HepG2 (cell line): ENCODE results near the gene FAR1. TPM values are rescaled to one million over a fixed set of nuclear protein-coding genes. Genes with fewer than 3 reads are reported as not detected.

Source experiments
- ATAC-seq: fragments of 200-7000 bp; cut with Tn5 transposase; 3 replicates; pipeline ENCODE4 v1.9.1; 2020; ENCODE audit warnings: mild to moderate bottlenecking, moderate library complexity
- BruUV-seq: library from RNA; stranded (reverse); fragments of 400-500 nt; replicated peaks from 2 replicates; lab custom pipeline; 2021; lab: Mats Ljungman, UMichigan
- CTCF ChIA-PET: fragments of 300-600 bp; formaldehyde crosslinking; extraction: SDS; loops from one replicate; lab custom pipeline; 2021; ENCODE audit warnings: low total read pairs, inconsistent platforms, low intra/inter-chr PET ratio; lab: Yijun Ruan, JAX
- POLR2A ChIA-PET: fragments of 350-600 bp; sonication (Branson Sonifier 250); formaldehyde crosslinking; loops from one replicate; lab custom pipeline; 2020; ENCODE audit warnings: antibody characterized with exemption, inconsistent platforms; lab: Yijun Ruan, JAX
- DNase-seq: peaks from one replicate; pipeline ENCODE4 v3.0.0-alpha.2; 2015; ENCODE audit warnings: low spot score
- FAIRE-seq: peaks from 3 replicates; lab custom pipeline; 2011; peaks lifted over from hg19 to GRCh38; lab: Jason Lieb, UNC
- H2AFZ ChIP-seq: one replicate; pipeline ENCODE4 v1.6.1; 2011; ENCODE audit warnings: low read length, inconsistent platforms
- H3K27ac ChIP-seq: fragments of 300-600 bp; 3 replicates; pipeline ENCODE4 v1.8.0; 2011; ENCODE audit warnings: mixed run types, mild to moderate bottlenecking, mixed read lengths, low read length, inconsistent platforms; ENCODE audit not compliant: insufficient read depth; ENCODE audit errors: extremely low read length
- H3K27me3 ChIP-seq, 2 experiments: fragments of 200-600 bp in 1 of 2; 2 replicates in 1 of 2; 3 replicates in 1 of 2; pipeline versions ENCODE4 v1.6.0 to v1.8.0; 2011; ENCODE audit warnings: low read length in 2 of 2, mild to moderate bottlenecking in 2 of 2, moderate library complexity in 2 of 2, inconsistent platforms in 1 of 2; ENCODE audit not compliant: insufficient read depth in 2 of 2, control insufficient read depth in 1 of 2
- H3K36me3 ChIP-seq, 2 experiments: fragments of 200-600 bp in 1 of 2; replicated peaks in 1 of 2; 2 replicates in 1 of 2; 3 replicates in 1 of 2; pipeline versions ENCODE4 v1.5.1 to v1.8.0; 2011; ENCODE audit warnings: low read length in 2 of 2, inconsistent platforms in 1 of 2; ENCODE audit not compliant: insufficient read depth in 2 of 2, control insufficient read depth in 1 of 2
- H3K4me1 ChIP-seq: 2 replicates; pipeline ENCODE4 v1.5.1; 2012; ENCODE audit warnings: low read length, inconsistent platforms; ENCODE audit not compliant: insufficient read depth
- H3K4me2 ChIP-seq: 2 replicates; pipeline ENCODE4 v1.6.0; 2011; ENCODE audit warnings: low read depth, low read length, inconsistent platforms
- H3K4me3 ChIP-seq, 3 experiments: fragments of 200-600 bp in 1 of 3; sonication (generic), shearing (Covaris generic) in 1 of 3; replicated peaks in 1 of 3; 2 replicates each; pipeline ENCODE4 v1.5.1; 2011 to 2016; ENCODE audit warnings: low read length in 3 of 3, inconsistent platforms in 2 of 3, low read depth in 2 of 3, mild to moderate bottlenecking in 2 of 3, control low read depth in 1 of 3, mixed read lengths in 1 of 3; ENCODE audit not compliant: insufficient read depth in 1 of 3
- H3K79me2 ChIP-seq: one replicate; pipeline ENCODE4 v1.6.1; 2011; ENCODE audit warnings: low read length, inconsistent platforms; ENCODE audit not compliant: insufficient read depth
- H3K9ac ChIP-seq: 2 replicates; pipeline ENCODE4 v1.6.0; 2011; ENCODE audit warnings: mild to moderate bottlenecking, low read depth, low read length, inconsistent platforms; ENCODE audit not compliant: insufficient read depth
- H3K9me3 ChIP-seq: 2 replicates; pipeline ENCODE4 v1.5.1; 2012; ENCODE audit warnings: mild to moderate bottlenecking, low read length
- H4K20me1 ChIP-seq: 2 replicates; pipeline ENCODE4 v1.6.0; 2011; ENCODE audit warnings: inconsistent platforms, mild to moderate bottlenecking, low read length, moderate library complexity; ENCODE audit not compliant: insufficient read depth
- DDIT3 ChIP-seq: sonication (generic); formaldehyde crosslinking; IDR thresholded peaks from 2 replicates; pipeline ENCODE4 v1.4.0; 2020; ENCODE audit warnings: mild to moderate bottlenecking, missing genetic modification reagents
- DRAP1 ChIP-seq: IDR thresholded peaks from 2 replicates; pipeline ENCODE4 v1.6.1; 2016; ENCODE audit warnings: missing genetic modification reagents, missing compliant biosample characterization
- EED ChIP-seq: sonication (generic); formaldehyde crosslinking; IDR thresholded peaks from 2 replicates; pipeline ENCODE4 v1.5.0; 2020; ENCODE audit warnings: mild to moderate bottlenecking, missing genetic modification reagents
- ELF1 ChIP-seq: sonication (generic); formaldehyde crosslinking; IDR thresholded peaks from 2 replicates; pipeline ENCODE4 v1.4.0; 2020; ENCODE audit warnings: missing genetic modification reagents
- FLYWCH1 ChIP-seq: sonication (generic); formaldehyde crosslinking; IDR thresholded peaks from 2 replicates; pipeline ENCODE4 v1.8.1; 2023; ENCODE audit warnings: mild to moderate bottlenecking, missing genetic modification reagents
- FOXO4 ChIP-seq: sonication (generic); formaldehyde crosslinking; conservative IDR thresholded peaks from 2 replicates; pipeline ENCODE4 v1.8.1; 2023; ENCODE audit warnings: missing genetic modification reagents
- HNRNPH1 ChIP-seq: fragments of 200-400 bp; formaldehyde crosslinking; optimal IDR thresholded peaks from 2 replicates; pipeline ENCODE3; 2017; ENCODE audit warnings: mild to moderate bottlenecking, low read depth, low read length
- MIER3 ChIP-seq: IDR thresholded peaks from 2 replicates; pipeline ENCODE4 v1.6.1; 2016; ENCODE audit warnings: missing compliant biosample characterization, borderline replicate concordance
- NFKBIZ ChIP-seq: IDR thresholded peaks from 2 replicates; pipeline ENCODE4 v1.6.1; 2018; ENCODE audit warnings: missing genetic modification reagents, missing compliant biosample characterization
- NPAS2 ChIP-seq: sonication (generic); formaldehyde crosslinking; IDR thresholded peaks from 2 replicates; pipeline ENCODE4 v1.8.0; 2022; ENCODE audit warnings: mild to moderate bottlenecking, missing genetic modification reagents, borderline replicate concordance
- TBX3 ChIP-seq: fragments of 450-650 bp; IDR thresholded peaks from 2 replicates; pipeline ENCODE4 v1.6.1; 2017; ENCODE audit warnings: antibody characterized with exemption, mild to moderate bottlenecking, inconsistent platforms, borderline replicate concordance
- ZBTB34 ChIP-seq: sonication (generic); formaldehyde crosslinking; IDR thresholded peaks from 2 replicates; pipeline ENCODE4 v1.8.0; 2022; ENCODE audit warnings: mild to moderate bottlenecking, missing genetic modification reagents
- ZBTB39 ChIP-seq: sonication (generic); formaldehyde crosslinking; IDR thresholded peaks from 2 replicates; pipeline ENCODE4 v1.5.0; 2020; ENCODE audit warnings: missing genetic modification reagents
- ZFP62 ChIP-seq: sonication (generic); formaldehyde crosslinking; IDR thresholded peaks from 2 replicates; pipeline ENCODE4 v1.4.0; 2020; ENCODE audit warnings: missing genetic modification reagents
- ZNF224 ChIP-seq: sonication (generic); formaldehyde crosslinking; IDR thresholded peaks from 2 replicates; pipeline ENCODE4 v1.5.0; 2020; ENCODE audit warnings: mild to moderate bottlenecking, missing genetic modification reagents
- ZNF3 ChIP-seq: IDR thresholded peaks from 2 replicates; pipeline ENCODE4 v1.7.0; 2017; ENCODE audit warnings: inconsistent platforms
- ZNF777 ChIP-seq: sonication (generic); formaldehyde crosslinking; IDR thresholded peaks from 2 replicates; pipeline ENCODE4 v1.4.0; 2020; ENCODE audit warnings: missing genetic modification reagents
- ZNF784 ChIP-seq: sonication (generic); formaldehyde crosslinking; IDR thresholded peaks from 2 replicates; pipeline ENCODE4 v1.5.1; 2020; ENCODE audit warnings: missing genetic modification reagents, mild to moderate bottlenecking, borderline replicate concordance
- WGBS: methylation state at CpG from one replicate; pipeline ENCODE4 v1.1.6; 2017; ENCODE audit warnings: low lambda C conversion rate; 5-methylcytosine and 5-hydroxymethylcytosine counted together
- in situ Hi-C: cut with HindIII; loops from 2 replicates; pipeline ENCODE4 v1.10.0; 2017; ENCODE audit warnings: low pct_unique_long_range_greater_than_20kb; ENCODE audit not compliant: extremely low pct_ligation_motif_present
- intact Hi-C: fragments of 100-400 bp; cut with micrococcal nuclease; formaldehyde crosslinking; loops from one replicate; pipeline ENCODE4 v1.10.0; 2022; ENCODE audit not compliant: unreplicated experiment
- polyA plus RNA-seq, 8 experiments: library from polyadenylated mRNA; depleted of rRNA in 3 of 8; stranded (reverse) in 7 of 8; unstranded in 1 of 8; fragments of >200 nt; fragmentation: Illumina TruSeq in 4 of 8; extraction: Trizol in 4 of 8; gene quantifications; 2 replicates each; pipeline versions ENCODE4 v1.2.1 to v1.2.3, GENCODE V29; 2011 to 2016; ENCODE audit warnings: low read depth in 4 of 8, missing spikeins in 1 of 8, mixed read lengths in 1 of 8; ENCODE audit not compliant: insufficient read depth in 1 of 8
- total RNA-seq, 5 experiments: library from RNA; depleted of rRNA; stranded (reverse); fragments of >200 nt; fragmentation: Illumina TruSeq; extraction: Trizol; gene quantifications; 2 replicates each; pipeline ENCODE4 v1.2.3, GENCODE V29; 2016; ENCODE audit warnings: low read depth in 1 of 5

Gene FAR1
- total and polyA plus RNA-seq, 2 of the 13 experiments (the other 11 are each of a cell fraction or from before 2014, with no cell fraction given): 0.40 to 0.95 TPM

GRCh38 chr11:13767471-13767870, 99.0 kb downstream of the FAR1 start:
- no peaks in the 10 kb centered on the region for H3K4me1 ChIP-seq
- POLR2A ChIA-PET: no interaction called here
- no TSS peak for BruUV-seq
- intact Hi-C loops: no loop called here
- no peak overlapping the region for H3K4me2 ChIP-seq
- ATAC-seq (no peak), DNase-seq (no peak), FAIRE-seq (no peak)
- no peaks in the 10 kb centered on the region for H4K20me1 ChIP-seq
- CTCF ChIA-PET: no interaction called here
- no peak overlapping the region for H2AFZ ChIP-seq
- no peak overlapping the region for H3K27ac ChIP-seq
- 0% methylated on average over 1 of the region's 1 CpG for WGBS
- in situ Hi-C loops: no loop called here
- no peak overlapping the region for H3K9ac ChIP-seq
- H3K4me3 ChIP-seq: no peak overlapping the region
- H3K27me3 ChIP-seq: no peaks in the 10 kb centered on the region
- H3K9me3 ChIP-seq: peaks cover 4% of the 10 kb centered on the region; the same call in 1 of the 2 replicates
- H3K36me3 ChIP-seq: no peaks in the 10 kb centered on the region
- TF ChIP-seq DRAP1: no peak
- no peak for TF ChIP-seq NPAS2 (CRISPR knock-in tag)
- TF ChIP-seq DDIT3 (CRISPR knock-in tag): no peak
- no peak for TF ChIP-seq FLYWCH1
- TF ChIP-seq TBX3: no peak
- no peak for TF ChIP-seq ZBTB34 (CRISPR knock-in tag)
- no peak for TF ChIP-seq NFKBIZ
- TF ChIP-seq ELF1 (CRISPR knock-in tag): no peak
- no peak for TF ChIP-seq EED (CRISPR knock-in tag)
- no peak for TF ChIP-seq HNRNPH1
- no peak for TF ChIP-seq ZFP62 (CRISPR knock-in tag)
- TF ChIP-seq FOXO4: no peak
- TF ChIP-seq ZNF3 (CRISPR knock-in tag): no peak
- no peak for TF ChIP-seq ZNF784 (CRISPR knock-in tag)
- no peak for TF ChIP-seq ZBTB39 (CRISPR knock-in tag)
- TF ChIP-seq MIER3 (CRISPR knock-in tag): no peak
- TF ChIP-seq ZNF777 (CRISPR knock-in tag): no peak
- no peak for TF ChIP-seq ZNF224 (CRISPR knock-in tag)
- H3K79me2 ChIP-seq: no peaks in the 10 kb centered on the region
